Measurements from ENCODE around the gene PAXIP1. TPM values are rescaled to one million over a fixed set of nuclear protein-coding genes. Genes with fewer than 3 reads are reported as not detected.
A peak's percentile ranks its signal among the peaks of the same experiment; 100 is the strongest.

The PAXIP1 gene
- polyA plus RNA-seq, 4 donors: 3.8 to 14.4 (median 6.2) TPM

- Histone ChIP-seq H3K4me3 (ENCODE audit: low read depth in 1 of 3, low read length in 3 of 3) (no peak overlapping the region), H3K27ac (ENCODE audit: low read depth in 1 of 3, low read length in 2 of 3) (no peak overlapping the region), H3K4me1 (ENCODE audit: control insufficient read depth in 3 of 3, insufficient read depth in 2 of 3, low read depth in 1 of 3, low read length in 2 of 3) (no peaks in the 10 kb centered on the region), H3K9me3 (ENCODE audit: control insufficient read depth in 2 of 2, insufficient read depth in 1 of 2, low read depth in 1 of 2, low read length in 1 of 2) (no peaks in the 10 kb centered on the region), H3K36me3 (ENCODE audit: control insufficient read depth in 3 of 3, insufficient read depth in 2 of 3, low read depth in 1 of 3, low read length in 3 of 3) (no peaks in the 10 kb centered on the region), H3K27me3 (ENCODE audit: control insufficient read depth in 3 of 3, insufficient read depth in 3 of 3, low read length in 3 of 3) (peaks cover 0 to 22% (median 5%) of the 10 kb centered on the region in 3 donors)
- no peak for DNase-seq
- WGBS, 3 donors: 60 to 82% (median 71%) methylated on average over 13 of the region's 13 CpGs
- FAIRE-seq: no peak
Observed at GRCh38 chr7:154916856-154917807, 85.8 kb downstream of the PAXIP1 start.

DNA sequence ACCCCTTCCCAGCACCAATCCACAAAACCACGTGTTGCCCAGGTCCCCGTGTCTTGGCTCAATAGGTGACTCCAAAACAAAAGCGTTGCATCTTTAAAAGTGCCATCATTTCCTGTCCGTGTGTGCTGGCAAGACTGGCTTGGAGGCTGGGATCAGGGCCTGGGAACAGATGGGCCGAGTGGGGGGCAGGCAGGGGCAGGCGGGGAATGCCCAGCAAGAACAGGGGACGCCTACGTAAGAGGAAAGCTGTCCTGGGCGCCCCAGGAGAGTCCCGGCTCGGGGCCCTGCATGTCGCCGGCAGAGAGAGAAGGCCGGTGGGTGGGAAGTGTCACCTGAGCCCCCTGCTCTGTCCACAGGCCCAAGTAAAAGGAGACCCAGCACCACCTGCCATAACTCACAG, 86.5 kb downstream of the PAXIP1 start:
- 85 to 89% (median 86%) methylated on average over 14 of the region's 14 CpGs for WGBS, 3 donors
- Histone ChIP-seq H3K9me3 (ENCODE audit: control insufficient read depth in 2 of 2, insufficient read depth in 1 of 2, low read depth in 1 of 2, low read length in 1 of 2) (peaks cover 0 to 3% of the 10 kb centered on the region in 2 donors), H3K4me1 (ENCODE audit: control insufficient read depth in 3 of 3, insufficient read depth in 2 of 3, low read depth in 1 of 3, low read length in 2 of 3) (no peaks in the 10 kb centered on the region), H3K27ac (ENCODE audit: low read depth in 1 of 3, low read length in 2 of 3) (no peak overlapping the region), H3K27me3 (ENCODE audit: control insufficient read depth in 3 of 3, insufficient read depth in 3 of 3, low read length in 3 of 3) (peaks cover 0 to 22% (median 5%) of the 10 kb centered on the region in 3 donors), H3K36me3 (ENCODE audit: control insufficient read depth in 3 of 3, insufficient read depth in 2 of 3, low read depth in 1 of 3, low read length in 3 of 3) (no peaks in the 10 kb centered on the region), H3K4me3 (ENCODE audit: low read depth in 1 of 3, low read length in 3 of 3) (no peak overlapping the region)
- no peak for FAIRE-seq
- no peak for DNase-seq

GRCh38 chr7:154915600-154915999, 87.3 kb downstream of the PAXIP1 start:
- Histone ChIP-seq H3K27ac (ENCODE audit: low read depth in 1 of 3, low read length in 2 of 3) (no peak overlapping the region), H3K4me1 (ENCODE audit: control insufficient read depth in 3 of 3, insufficient read depth in 2 of 3, low read depth in 1 of 3, low read length in 2 of 3) (no peaks in the 10 kb centered on the region), H3K9me3 (ENCODE audit: control insufficient read depth in 2 of 2, insufficient read depth in 1 of 2, low read depth in 1 of 2, low read length in 1 of 2) (peaks cover 0 to 11% of the 10 kb centered on the region in 2 donors), H3K27me3 (ENCODE audit: control insufficient read depth in 3 of 3, insufficient read depth in 3 of 3, low read length in 3 of 3) (peaks cover 0 to 22% (median 5%) of the 10 kb centered on the region in 3 donors), H3K36me3 (ENCODE audit: control insufficient read depth in 3 of 3, insufficient read depth in 2 of 3, low read depth in 1 of 3, low read length in 3 of 3) (no peaks in the 10 kb centered on the region), H3K4me3 (ENCODE audit: low read depth in 1 of 3, low read length in 3 of 3) (no peak overlapping the region)
- FAIRE-seq: no peak
- WGBS, 3 donors: 83 to 94% (median 88%) methylated on average over 4 of the region's 4 CpGs
- DNase-seq: no peak

DNA sequence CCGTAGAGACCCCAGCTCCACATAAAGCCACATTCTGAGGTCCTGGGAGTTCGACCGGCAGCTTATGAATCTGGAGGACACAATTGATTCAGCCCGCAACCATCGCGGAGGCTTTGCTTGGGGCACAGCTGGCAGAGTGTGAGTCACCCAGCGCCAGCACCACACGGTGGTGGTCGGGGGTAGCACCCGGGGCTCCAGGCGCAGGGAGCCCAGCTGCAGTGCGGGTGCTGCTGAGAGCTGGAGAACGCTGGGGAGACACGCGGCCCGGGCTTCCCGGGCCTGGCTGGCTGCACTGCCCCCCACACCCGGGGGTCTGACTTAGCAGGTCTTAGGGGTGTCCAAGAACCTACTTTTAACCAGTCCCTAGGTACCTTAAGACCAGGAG, 87.9 kb downstream of the PAXIP1 start:
- Histone ChIP-seq H3K4me3 (ENCODE audit: low read depth in 1 of 3, low read length in 3 of 3) (no peak overlapping the region), H3K36me3 (ENCODE audit: control insufficient read depth in 3 of 3, insufficient read depth in 2 of 3, low read depth in 1 of 3, low read length in 3 of 3) (no peaks in the 10 kb centered on the region), H3K27me3 (ENCODE audit: control insufficient read depth in 3 of 3, insufficient read depth in 3 of 3, low read length in 3 of 3) (peaks cover 0 to 21% (median 5%) of the 10 kb centered on the region in 3 donors), H3K27ac (ENCODE audit: low read depth in 1 of 3, low read length in 2 of 3) (no peak overlapping the region), H3K9me3 (ENCODE audit: control insufficient read depth in 2 of 2, insufficient read depth in 1 of 2, low read depth in 1 of 2, low read length in 1 of 2) (peaks cover 0 to 15% of the 10 kb centered on the region in 2 donors), H3K4me1 (ENCODE audit: control insufficient read depth in 3 of 3, insufficient read depth in 2 of 3, low read depth in 1 of 3, low read length in 2 of 3) (no peaks in the 10 kb centered on the region)
- no peak for DNase-seq
- 69 to 80% (median 77%) methylated on average over 18 of the region's 18 CpGs for WGBS, 3 donors
- FAIRE-seq: no peak

DNA sequence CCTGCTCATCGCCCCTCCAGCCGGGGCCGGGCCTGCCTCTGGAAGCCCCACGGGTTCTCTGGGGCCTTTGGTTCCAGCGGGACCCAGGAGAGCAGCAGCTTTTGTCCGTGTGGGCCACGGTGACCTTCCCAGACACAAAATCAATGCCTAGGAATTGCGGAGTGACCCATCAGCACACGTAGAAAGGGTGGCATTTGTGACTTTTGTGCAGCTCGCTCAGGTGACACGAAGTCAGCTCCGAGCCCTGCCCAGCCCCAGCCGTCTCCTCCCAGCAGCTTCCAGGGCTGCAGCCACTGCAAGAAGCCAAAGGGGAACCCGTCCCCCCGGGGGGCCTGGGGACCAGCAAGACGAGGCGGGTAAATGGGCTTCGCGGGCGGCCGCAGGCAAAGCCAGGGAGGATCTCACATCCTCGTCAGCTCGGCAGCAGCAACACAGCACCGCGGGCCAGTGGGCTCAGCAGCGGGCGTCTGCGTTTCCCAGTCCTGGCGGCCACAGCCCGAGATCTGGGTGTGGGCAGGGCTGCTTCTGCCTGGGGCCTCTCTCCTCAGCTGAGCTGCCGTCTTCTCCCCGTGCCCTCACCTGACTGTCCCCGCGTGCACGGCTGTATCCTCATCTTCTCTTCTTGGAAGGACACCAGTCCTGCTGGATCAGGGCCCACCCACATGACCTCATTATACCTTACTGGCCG, 88.5 kb downstream of the PAXIP1 start:
- H3K4me3 ChIP-seq (ENCODE audit: low read depth in 1 of 3, low read length in 3 of 3): no peak overlapping the region
- no peaks in the 10 kb centered on the region for H3K4me1 ChIP-seq (ENCODE audit: control insufficient read depth in 3 of 3, insufficient read depth in 2 of 3, low read depth in 1 of 3, low read length in 2 of 3)
- H3K27ac ChIP-seq (ENCODE audit: low read depth in 1 of 3, low read length in 2 of 3): no peak overlapping the region
- H3K36me3 ChIP-seq (ENCODE audit: control insufficient read depth in 3 of 3, insufficient read depth in 2 of 3, low read depth in 1 of 3, low read length in 3 of 3): no peaks in the 10 kb centered on the region
- peak in 1 of 2 donors; percentile 2 for DNase-seq
- 44 to 48% (median 46%) methylated on average over 26 to 36 of the region's 36 CpGs for WGBS, 3 donors
- FAIRE-seq: no peak
- H3K9me3 ChIP-seq (ENCODE audit: control insufficient read depth in 2 of 2, insufficient read depth in 1 of 2, low read depth in 1 of 2, low read length in 1 of 2): peaks cover 0 to 15% of the 10 kb centered on the region in 2 donors
- peaks cover 0 to 18% (median 5%) of the 10 kb centered on the region in 3 donors for H3K27me3 ChIP-seq (ENCODE audit: control insufficient read depth in 3 of 3, insufficient read depth in 3 of 3, low read length in 3 of 3)

DNA sequence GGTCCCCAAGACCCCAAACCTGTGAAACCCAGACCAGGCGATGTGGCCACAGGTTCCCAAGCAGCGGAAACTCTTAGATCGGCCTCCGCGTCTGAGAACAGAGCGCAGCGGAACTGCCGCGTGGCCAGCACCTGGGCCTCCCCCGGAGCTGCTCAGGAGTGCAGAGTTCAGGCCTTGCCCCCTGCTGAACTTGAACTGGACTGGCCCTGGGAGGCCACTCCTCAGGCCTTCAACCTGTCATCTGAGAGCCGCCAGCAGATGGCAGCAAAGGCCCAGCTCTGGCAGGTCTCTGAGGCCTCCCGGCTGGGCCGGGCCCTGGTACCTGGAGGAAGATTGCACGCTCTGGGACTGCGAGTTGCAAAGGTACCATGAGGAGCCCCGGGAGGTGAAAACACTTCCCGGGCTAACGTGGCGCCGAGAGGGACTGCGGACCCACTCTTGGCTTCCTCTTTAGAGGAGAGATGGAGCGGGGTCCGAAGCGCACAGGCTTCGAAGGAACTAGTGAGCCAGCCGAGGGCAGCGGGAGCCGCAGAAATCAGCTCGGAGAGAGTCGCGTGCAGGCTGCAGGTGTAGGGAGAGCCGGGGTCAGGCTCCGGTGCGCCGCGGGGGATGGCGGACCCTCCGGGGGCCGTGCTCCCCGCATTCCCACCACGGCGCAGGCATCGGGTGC, 89.2 kb downstream of the PAXIP1 start:
- Histone ChIP-seq H3K9me3 (ENCODE audit: control insufficient read depth in 2 of 2, insufficient read depth in 1 of 2, low read depth in 1 of 2, low read length in 1 of 2) (peaks cover 0 to 15% of the 10 kb centered on the region in 2 donors), H3K4me1 (ENCODE audit: control insufficient read depth in 3 of 3, insufficient read depth in 2 of 3, low read depth in 1 of 3, low read length in 2 of 3) (no peaks in the 10 kb centered on the region), H3K36me3 (ENCODE audit: control insufficient read depth in 3 of 3, insufficient read depth in 2 of 3, low read depth in 1 of 3, low read length in 3 of 3) (no peaks in the 10 kb centered on the region), H3K27ac (ENCODE audit: low read depth in 1 of 3, low read length in 2 of 3) (no peak overlapping the region), H3K27me3 (ENCODE audit: control insufficient read depth in 3 of 3, insufficient read depth in 3 of 3, low read length in 3 of 3) (peaks cover 0 to 18% (median 5%) of the 10 kb centered on the region in 3 donors), H3K4me3 (ENCODE audit: low read depth in 1 of 3, low read length in 3 of 3) (peak overlapping the region in 2 of 3 donors; percentile 7 to 27)
- DNase-seq (peak; percentile 82 to 92), FAIRE-seq (no peak)
- WGBS, 3 donors: 7 to 11% (median 8%) methylated on average over 43 of the region's 43 CpGs

DNA sequence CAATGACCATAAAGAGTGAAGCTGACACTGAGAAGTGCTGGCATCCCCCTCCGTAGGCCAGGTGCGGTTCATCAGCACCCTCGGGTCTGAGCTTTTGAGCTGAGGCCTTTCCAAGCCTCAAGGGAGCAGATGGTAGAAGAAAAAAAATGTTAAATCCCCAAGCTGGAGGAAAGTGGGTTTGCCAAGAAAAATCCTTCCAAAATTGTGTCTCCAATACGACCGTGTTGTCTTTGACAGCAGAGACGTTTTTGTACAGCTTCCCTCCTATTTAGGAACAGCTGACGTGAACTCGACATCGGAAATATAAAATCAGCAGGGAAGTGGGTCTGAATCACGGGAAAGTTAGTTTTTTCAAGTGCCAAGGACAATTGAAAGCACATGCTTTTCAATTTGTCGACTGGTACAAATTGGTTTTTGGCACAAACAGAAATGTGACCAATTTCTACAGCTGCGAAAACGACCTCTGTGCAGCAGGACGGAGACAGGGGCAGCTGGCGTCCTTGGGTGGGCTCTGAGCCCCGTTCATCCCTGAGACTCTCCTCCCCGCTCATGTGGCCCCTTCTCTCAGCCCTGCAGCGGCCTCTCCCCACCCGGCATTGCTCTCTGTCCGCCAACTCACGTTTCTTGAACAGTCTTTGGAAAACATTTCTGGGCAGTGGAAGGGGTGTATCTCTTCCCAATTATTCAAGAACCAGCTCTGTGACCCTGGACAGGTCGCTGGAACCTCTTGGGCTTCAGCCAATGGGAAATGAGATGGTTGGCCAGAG, 89.9 kb downstream of the PAXIP1 start:
- Histone ChIP-seq H3K4me1 (ENCODE audit: control insufficient read depth in 3 of 3, insufficient read depth in 2 of 3, low read depth in 1 of 3, low read length in 2 of 3) (no peaks in the 10 kb centered on the region), H3K4me3 (ENCODE audit: low read depth in 1 of 3, low read length in 3 of 3) (no peak overlapping the region), H3K9me3 (ENCODE audit: control insufficient read depth in 2 of 2, insufficient read depth in 1 of 2, low read depth in 1 of 2, low read length in 1 of 2) (peaks cover 0 to 15% of the 10 kb centered on the region in 2 donors), H3K27me3 (ENCODE audit: control insufficient read depth in 3 of 3, insufficient read depth in 3 of 3, low read length in 3 of 3) (peaks cover 0 to 18% (median 5%) of the 10 kb centered on the region in 3 donors), H3K36me3 (ENCODE audit: control insufficient read depth in 3 of 3, insufficient read depth in 2 of 3, low read depth in 1 of 3, low read length in 3 of 3) (no peaks in the 10 kb centered on the region), H3K27ac (ENCODE audit: low read depth in 1 of 3, low read length in 2 of 3) (no peak overlapping the region)
- FAIRE-seq (no peak), DNase-seq (no peak)
- 61 to 68% (median 64%) methylated on average over 22 of the region's 22 CpGs for WGBS, 3 donors
